GM23248 (cell line): ENCODE data around the gene C1orf146. TPM values are rescaled to one million over a fixed set of nuclear protein-coding genes. Genes with fewer than 3 reads are reported as not detected.
A peak's percentile ranks its signal among the peaks of the same experiment; 100 is the strongest.
"Not testable (repeated sequence)": the region's sequence is repeated elsewhere in the genome, so short reads cannot be mapped to it uniquely, and the experiment has no call there.

Experiments
- DNase-seq: peaks from one replicate; pipeline ENCODE4 v3.0.0-alpha.2; 2015
- H2AFZ ChIP-seq: fragments of 200-600 bp; sonication (generic); 2 replicates; pipeline ENCODE4 v1.6.1; 2016; ENCODE audit warnings: antibody characterized with exemption
- H3F3A ChIP-seq: fragments of 200-600 bp; sonication (generic); 2 replicates; pipeline ENCODE4 v1.6.1; 2016; ENCODE audit warnings: mild to moderate bottlenecking, antibody characterized with exemption, mixed run types; ENCODE audit not compliant: insufficient read depth
- H3K27ac ChIP-seq: fragments of 200-600 bp; sonication (generic); 2 replicates; pipeline ENCODE4 v1.5.1; 2016; ENCODE audit warnings: mild to moderate bottlenecking
- H3K27me3 ChIP-seq: fragments of 200-600 bp; sonication (generic); replicated peaks from 2 replicates; pipeline ENCODE4 v1.6.1; 2016; ENCODE audit warnings: mild to moderate bottlenecking; ENCODE audit not compliant: insufficient read depth
- H3K36me3 ChIP-seq: fragments of 200-600 bp; sonication (generic); 2 replicates; pipeline ENCODE4 v1.6.1; 2016; ENCODE audit warnings: low read depth, mild to moderate bottlenecking
- H3K4me1 ChIP-seq: fragments of 200-600 bp; sonication (generic); 2 replicates; pipeline ENCODE4 v1.6.1; 2016; ENCODE audit warnings: mild to moderate bottlenecking; ENCODE audit not compliant: insufficient read depth
- H3K4me2 ChIP-seq: fragments of 200-600 bp; sonication (generic); one replicate; pipeline ENCODE4 v1.6.1; 2016; ENCODE audit warnings: mild to moderate bottlenecking; ENCODE audit not compliant: unreplicated experiment
- H3K4me3 ChIP-seq: fragments of 200-600 bp; sonication (generic); 2 replicates; pipeline ENCODE4 v1.5.1; 2016; ENCODE audit warnings: mild to moderate bottlenecking
- H3K79me2 ChIP-seq: fragments of 200-600 bp; sonication (generic); 2 replicates; pipeline ENCODE4 v1.6.1; 2016; ENCODE audit warnings: mild to moderate bottlenecking; ENCODE audit not compliant: insufficient read depth
- H3K9ac ChIP-seq: fragments of 200-600 bp; sonication (generic); 2 replicates; pipeline ENCODE4 v1.6.1; 2016; ENCODE audit warnings: mild to moderate bottlenecking
- H3K9me2 ChIP-seq: fragments of 200-600 bp; sonication (generic); 2 replicates; pipeline ENCODE4 v1.6.1; 2016; ENCODE audit warnings: mixed run types, mild to moderate bottlenecking, moderate library complexity; ENCODE audit not compliant: insufficient read depth
- H3K9me3 ChIP-seq: fragments of 200-600 bp; sonication (generic); one replicate; pipeline ENCODE4 v1.6.1; 2017; ENCODE audit warnings: low read depth
- H4K20me1 ChIP-seq: fragments of 200-600 bp; sonication (generic); 2 replicates; pipeline ENCODE4 v1.6.0; 2016; ENCODE audit not compliant: insufficient read depth
- EZH2 ChIP-seq: fragments of 200-600 bp; sonication (generic); IDR thresholded peaks from 2 replicates; pipeline ENCODE4 v1.6.1; 2018; ENCODE audit warnings: antibody characterized with exemption, mild to moderate bottlenecking; ENCODE audit not compliant: insufficient read depth, poor library complexity, severe bottlenecking
- EZH2phosphoT487 ChIP-seq: fragments of 200-600 bp; sonication (generic); IDR thresholded peaks from 2 replicates; pipeline ENCODE4 v1.6.1; 2018; ENCODE audit warnings: antibody characterized with exemption, moderate library complexity, mild to moderate bottlenecking, low read depth; ENCODE audit not compliant: insufficient read depth
- WGBS, 2 experiments: methylation state at CpG; one replicate each; pipeline ENCODE4 v1.1.6; 2015 to 2017; ENCODE audit warnings: low lambda C conversion rate in 2 of 2, low coverage in 1 of 2; ENCODE audit errors: missing lambda C conversion rate in 2 of 2; 5-methylcytosine and 5-hydroxymethylcytosine counted together
- in situ Hi-C: fragments of 300-500 bp; cut with MboI; formaldehyde crosslinking; loops from 2 replicates; pipeline ENCODE4 v1.15.0; 2020
- polyA plus RNA-seq: library from polyadenylated mRNA; unstranded; fragments of >200 nt; fragmentation: Nextera tagmentation; extraction: Ambion mirVana; gene quantifications from 2 replicates; pipeline ENCODE4 v1.2.1, GENCODE V29; 2016
- total RNA-seq: library from RNA; depleted of rRNA; stranded (reverse); fragments of >200 nt; shearing (Covaris generic); gene quantifications from 2 replicates; pipeline ENCODE4 v1.2.3, GENCODE V29; 2014

Gene C1orf146
- total and polyA plus RNA-seq, 2 experiments from 2014 or later = not detected

DNA sequence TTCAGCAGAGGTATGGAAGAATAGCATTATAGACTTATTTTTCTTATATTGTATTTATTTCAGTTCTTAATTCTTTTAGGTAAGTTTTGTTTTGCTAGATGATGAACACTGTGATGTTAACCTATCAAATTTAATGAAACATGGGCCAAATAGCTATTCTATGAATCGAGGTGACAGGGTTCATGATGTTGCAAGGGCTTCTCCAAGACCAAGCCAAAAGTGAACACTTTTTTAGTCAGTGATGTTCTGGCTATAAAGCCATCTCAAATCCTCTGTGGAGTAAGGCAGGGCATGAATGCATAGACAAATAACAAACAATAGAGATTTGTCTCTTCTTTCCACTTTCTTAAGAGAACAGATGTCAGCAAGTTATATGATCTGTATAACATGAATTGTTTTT is 26.7 kb downstream of the C1orf146 start:
- in situ Hi-C loops = no loop called here
- H3K27me3 ChIP-seq = no peaks in the 10 kb centered on the region
- no peaks in the 10 kb centered on the region for H3K9me2 ChIP-seq

GRCh38 chr1:92254714-92255113 is 37.0 kb downstream of the C1orf146 start:
- H3K36me3 ChIP-seq = peaks cover 19% of the 10 kb centered on the region
- H4K20me1 ChIP-seq, DNase-seq, H3K4me3 ChIP-seq, H3K9me3 ChIP-seq, H3K27ac ChIP-seq, H3K79me2 ChIP-seq, in situ Hi-C loops, H3K9ac ChIP-seq, H3F3A ChIP-seq, H3K4me1 ChIP-seq, H3K4me2 ChIP-seq, H3K9me2 ChIP-seq, H3K27me3 ChIP-seq, H2AFZ ChIP-seq: not testable (repeated sequence)
- WGBS, 2 experiments = 76 to 81% methylated on average over 3 of the region's 3 CpGs

More for the DNA sequence above, 26.7 kb downstream of the C1orf146 start:
- Histone ChIP-seq H3K4me2 (no peak overlapping the region), H3K9ac (no peak overlapping the region), H3K79me2 (no peaks in the 10 kb centered on the region), H4K20me1 (no peaks in the 10 kb centered on the region), H3F3A (no peaks in the 10 kb centered on the region), H3K27ac (no peak overlapping the region), H3K4me3 (no peak overlapping the region), H2AFZ (no peak overlapping the region), H3K36me3 (peaks cover 3% of the 10 kb centered on the region; the same call in 1 of the 2 replicates), H3K9me3 (no peaks in the 10 kb centered on the region), H3K4me1 (no peaks in the 10 kb centered on the region)
- DNase-seq = peak; percentile 19
- TF ChIP-seq EZH2 = no peak
- TF ChIP-seq EZH2phosphoT487 = no peak
- WGBS, 2 experiments = 51 to 68% methylated on average over 1 of the region's 1 CpG

- Histone ChIP-seq H3K4me1 (no peaks in the 10 kb centered on the region), H3K9ac (no peak overlapping the region), H3K27ac (no peak overlapping the region), H3K79me2 (no peaks in the 10 kb centered on the region), H3K27me3 (no peaks in the 10 kb centered on the region), H3K9me3 (no peaks in the 10 kb centered on the region), H3K4me3 (no peak overlapping the region), H2AFZ (no peak overlapping the region), H3K36me3 (peaks cover 44% of the 10 kb centered on the region), H3K4me2 (no peak overlapping the region), H3F3A (no peaks in the 10 kb centered on the region), H3K9me2 (no peaks in the 10 kb centered on the region), H4K20me1 (0 out of 2 replicates have a peak, but pooled peaks cover under 1% of the 10 kb centered on the region)
- DNase-seq = peak; percentile 20
- in situ Hi-C loops = no loop called here
- no peak for TF ChIP-seq EZH2phosphoT487
- no peak for TF ChIP-seq EZH2
- WGBS, 2 experiments = 79 to 80% methylated on average over 1 of the region's 1 CpG
Measured at GRCh38 chr1:92259350-92259749, 41.6 kb downstream of the C1orf146 start.

DNA sequence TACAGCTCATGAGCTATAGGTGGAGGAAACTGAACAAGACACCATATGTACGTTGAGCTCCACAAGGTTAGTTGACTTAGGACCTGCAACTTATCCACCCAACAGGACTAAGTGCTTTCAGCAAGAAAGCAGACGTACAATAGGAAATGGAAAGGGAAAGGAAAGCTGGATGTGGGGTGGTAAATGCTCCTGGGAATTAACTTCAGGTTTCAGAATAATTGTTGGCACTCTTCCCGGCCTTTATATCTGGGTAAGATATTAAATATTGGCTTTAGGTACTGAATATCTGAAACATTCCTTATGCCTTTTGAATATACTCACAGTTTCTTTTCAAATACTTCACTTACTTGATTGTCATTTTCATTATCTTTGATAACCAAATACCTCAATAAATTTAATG is 44.8 kb downstream of the C1orf146 start:
- Histone ChIP-seq H3K9ac (no peak overlapping the region), H4K20me1 (no peaks in the 10 kb centered on the region), H3K27me3 (no peaks in the 10 kb centered on the region), H3K36me3 (peaks cover 51% of the 10 kb centered on the region), H3K4me2 (no peak overlapping the region), H3K4me1 (no peaks in the 10 kb centered on the region), H3K27ac (no peak overlapping the region), H3K9me3 (no peaks in the 10 kb centered on the region), H2AFZ (no peak overlapping the region), H3K79me2 (no peaks in the 10 kb centered on the region), H3K4me3 (no peak overlapping the region), H3K9me2 (no peaks in the 10 kb centered on the region), H3F3A (no peaks in the 10 kb centered on the region)
- no peak for TF ChIP-seq EZH2
- TF ChIP-seq EZH2phosphoT487 = no peak
- 78 to 80% methylated on average over 3 of the region's 3 CpGs for WGBS, 2 experiments
- DNase-seq = no peak
- in situ Hi-C loops = no loop called here

DNA sequence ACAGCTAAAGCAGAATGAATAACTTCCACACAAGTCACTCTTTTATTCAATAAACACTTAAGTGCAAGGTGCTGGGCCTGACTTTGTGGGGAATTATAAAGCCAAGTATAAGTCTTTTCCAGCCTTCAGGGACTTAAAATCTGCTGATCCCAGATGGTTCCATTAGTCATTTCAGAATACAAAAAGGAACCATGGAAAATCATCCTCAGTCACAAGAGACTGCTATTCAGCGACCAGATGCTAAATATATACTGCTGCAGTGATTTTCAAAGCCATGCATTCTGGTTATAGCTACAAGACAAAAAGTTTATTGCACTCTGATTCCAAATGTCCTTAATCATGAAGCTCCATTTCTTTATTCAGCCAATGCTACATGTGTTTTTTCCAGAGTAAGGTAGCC is 55.3 kb downstream of the C1orf146 start:
- H3K27ac ChIP-seq = no peak overlapping the region
- no peak overlapping the region for H3K9ac ChIP-seq
- 6 to 13% methylated on average over 1 of the region's 1 CpG for WGBS, 2 experiments
- H3K27me3 ChIP-seq = no peaks in the 10 kb centered on the region
- in situ Hi-C loops = no loop called here
- H3K4me2 ChIP-seq = no peak overlapping the region
- no peaks in the 10 kb centered on the region for H3K9me3 ChIP-seq
- H4K20me1 ChIP-seq = no peaks in the 10 kb centered on the region
- peaks cover 8% of the 10 kb centered on the region for H3K4me1 ChIP-seq
- no peaks in the 10 kb centered on the region for H3K9me2 ChIP-seq
- H3K36me3 ChIP-seq = peaks cover 7% of the 10 kb centered on the region; the same call in 1 of the 2 replicates
- TF ChIP-seq EZH2phosphoT487 = no peak
- TF ChIP-seq EZH2 = no peak
- no peak for DNase-seq
- no peak overlapping the region for H3K4me3 ChIP-seq
- no peaks in the 10 kb centered on the region for H3K79me2 ChIP-seq
- H2AFZ ChIP-seq = no peak overlapping the region
- H3F3A ChIP-seq = no peaks in the 10 kb centered on the region
